NCI-H460 (cell line): ENCODE results near the gene PHLPP1. TPM values are rescaled to one million over a fixed set of nuclear protein-coding genes. Genes with fewer than 3 reads are reported as not detected.

ENCODE experiments used
- DNase-seq: peaks from one replicate; pipeline ENCODE4 v3.0.0-alpha.2; 2016; ENCODE audit warnings: low read depth; ENCODE audit errors: extremely low read depth
- total RNA-seq: library from RNA; depleted of rRNA; stranded (reverse); fragments of >200 nt; shearing (Covaris generic); gene quantifications from 2 replicates; pipeline ENCODE4 v1.2.3, GENCODE V29; 2014

Gene PHLPP1
- total RNA-seq, 1 experiment from 2014 or later, result 2.1 TPM

DNA sequence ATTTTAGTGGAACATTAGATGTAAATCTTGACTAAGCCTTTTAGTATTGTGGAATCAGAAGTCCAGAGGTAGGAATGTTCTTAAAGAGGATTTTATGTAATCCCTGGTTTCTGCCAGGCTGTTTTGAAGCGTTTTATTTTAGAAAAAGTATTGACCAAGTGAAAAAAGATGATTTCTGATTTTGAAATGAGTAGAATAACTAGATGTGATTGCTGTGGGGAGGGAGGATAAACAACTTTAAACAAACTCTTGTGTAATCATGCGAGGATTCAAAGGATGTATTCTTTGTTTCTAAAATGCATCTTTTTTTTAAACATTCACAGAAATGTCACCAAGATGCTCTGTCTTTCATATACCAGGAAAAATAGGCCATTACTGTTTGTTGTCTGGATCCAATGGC lies 53.9 kb downstream of the PHLPP1 start:
- no peak for DNase-seq

DNA sequence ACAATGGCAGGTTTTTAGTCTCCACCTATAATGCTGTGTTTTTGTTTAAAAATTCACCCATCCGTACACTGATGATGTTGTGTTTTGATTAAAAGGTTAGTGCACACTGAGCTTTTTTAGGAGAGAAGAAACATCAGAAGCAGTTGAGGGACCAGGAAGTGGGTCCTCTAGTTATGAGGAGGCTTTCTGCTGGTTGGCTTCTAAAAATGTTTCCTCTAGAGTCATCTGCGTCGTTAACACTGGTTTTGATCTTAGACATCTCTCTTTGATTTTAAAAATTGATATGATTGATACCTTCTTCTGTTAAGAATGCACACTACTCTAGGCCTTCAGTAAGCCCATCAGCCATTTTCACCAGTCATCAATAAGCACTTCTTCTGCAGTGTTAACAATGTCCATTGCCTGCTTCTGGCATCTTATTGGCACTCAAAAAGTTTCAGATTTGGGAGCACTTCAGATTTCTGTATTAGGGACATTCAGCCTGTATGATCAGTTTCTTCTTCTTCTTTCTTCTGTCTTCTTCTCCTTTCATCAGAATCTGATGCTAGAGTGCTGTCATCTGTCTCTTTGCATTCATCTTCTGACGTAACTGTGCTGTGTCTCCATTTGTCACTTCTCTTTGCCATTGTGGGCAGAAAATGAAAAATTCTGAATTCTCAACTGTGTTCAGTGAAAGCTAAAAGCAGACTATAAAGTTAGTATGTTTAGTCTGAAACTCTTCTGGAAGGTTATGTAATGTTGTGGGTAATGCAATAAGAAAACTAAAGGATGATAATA lies 56.3 kb downstream of the PHLPP1 start:
- no peak for DNase-seq

DNA sequence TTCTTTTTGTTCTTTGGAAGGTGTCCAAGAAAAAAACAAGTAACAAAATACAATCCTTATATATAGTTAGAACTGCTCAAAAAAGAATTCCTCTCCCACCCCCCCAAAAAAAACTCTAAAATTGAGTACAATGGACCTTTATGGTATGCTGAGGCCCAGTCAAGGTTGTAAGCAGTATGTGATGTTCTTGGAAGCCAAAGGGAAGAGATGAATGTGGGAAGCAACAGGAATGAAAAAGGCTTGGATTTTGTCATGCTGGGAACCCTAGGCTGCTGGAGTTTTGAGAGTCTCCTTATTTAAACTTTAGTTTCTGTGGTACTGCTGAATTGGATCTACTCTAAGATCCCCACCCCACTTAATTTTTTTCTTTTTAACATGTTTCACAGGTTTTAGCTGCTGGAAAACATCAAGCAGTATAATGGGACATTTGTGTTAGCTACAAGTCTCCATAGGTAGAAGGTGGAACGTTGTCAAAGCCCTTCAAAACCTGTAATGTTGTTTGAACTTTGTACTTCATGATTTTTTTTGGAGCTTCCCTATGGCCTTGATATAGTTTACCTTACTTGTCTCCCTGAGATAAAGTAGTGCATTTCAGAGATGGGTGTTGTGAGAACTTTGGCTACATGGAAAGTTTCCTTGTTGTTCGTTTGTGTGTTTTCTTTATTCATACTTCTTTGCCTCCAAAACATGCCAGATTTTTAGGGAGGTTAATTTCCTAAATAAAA lies 57.7 kb downstream of the PHLPP1 start:
- DNase-seq, result no peak

DNA sequence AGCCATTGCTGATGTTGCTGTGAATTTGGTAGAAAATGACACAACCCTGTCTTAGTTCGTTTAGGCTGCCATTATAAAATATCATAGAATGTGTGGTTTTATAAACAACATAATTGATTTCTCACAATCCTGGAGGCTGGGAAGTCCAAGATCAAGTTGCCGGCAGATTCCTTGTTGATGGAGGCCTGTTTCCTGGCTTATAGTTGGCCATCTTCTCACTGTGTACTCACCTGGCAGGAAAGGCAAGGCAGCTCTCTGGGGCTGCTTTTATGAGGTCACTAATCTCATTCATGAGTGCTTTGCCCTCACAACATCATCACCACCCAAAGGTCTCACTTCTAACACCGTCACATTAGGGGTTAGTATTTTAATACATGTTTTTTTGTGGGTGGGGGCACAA lies 58.4 kb downstream of the PHLPP1 start:
- DNase-seq, result no peak

DNA sequence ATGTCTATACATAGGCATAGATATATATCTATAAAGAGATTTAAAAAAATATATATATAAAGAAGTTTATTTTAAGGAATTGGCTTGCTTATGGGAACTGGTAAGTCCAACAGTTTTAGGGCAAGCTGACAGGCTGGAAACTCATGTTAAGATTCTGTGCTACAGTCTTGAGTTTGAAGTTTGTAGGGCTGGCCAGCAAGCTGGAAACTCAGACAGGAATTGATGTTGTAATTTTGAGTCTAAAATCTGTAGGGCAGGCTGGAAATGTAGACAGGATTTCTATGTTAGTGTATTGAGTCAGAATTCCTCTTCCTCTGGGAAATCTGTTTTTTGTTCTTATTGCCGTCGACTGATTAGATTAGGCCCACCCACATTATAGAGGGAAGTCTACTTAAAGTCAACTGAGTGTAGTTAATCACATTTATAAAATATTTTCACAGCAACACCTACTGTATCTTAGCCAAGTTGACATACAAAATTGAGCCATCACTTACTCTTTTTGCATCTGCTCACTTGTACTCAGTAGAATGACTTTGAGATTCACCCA lies 60.8 kb downstream of the PHLPP1 start:
- DNase-seq, result no peak

DNA sequence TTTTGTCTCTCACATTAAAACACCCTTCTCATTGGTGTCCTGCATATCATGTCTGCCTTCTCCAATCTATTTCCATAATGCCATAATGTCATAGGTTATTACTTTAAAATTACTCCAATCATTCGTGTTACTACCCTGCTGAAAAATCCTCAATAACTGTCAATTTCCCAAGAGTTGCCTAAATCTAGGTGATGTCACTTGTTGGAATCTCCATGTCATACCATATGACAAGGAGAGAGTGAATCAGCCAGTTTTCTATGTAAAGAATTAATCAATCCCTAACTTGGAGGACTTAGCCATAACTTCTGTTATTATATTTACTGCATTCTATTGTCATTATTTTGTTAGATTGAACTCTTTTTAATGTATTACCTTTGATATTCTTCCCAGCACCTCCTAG lies 62.5 kb downstream of the PHLPP1 start:
- DNase-seq, result no peak

DNA sequence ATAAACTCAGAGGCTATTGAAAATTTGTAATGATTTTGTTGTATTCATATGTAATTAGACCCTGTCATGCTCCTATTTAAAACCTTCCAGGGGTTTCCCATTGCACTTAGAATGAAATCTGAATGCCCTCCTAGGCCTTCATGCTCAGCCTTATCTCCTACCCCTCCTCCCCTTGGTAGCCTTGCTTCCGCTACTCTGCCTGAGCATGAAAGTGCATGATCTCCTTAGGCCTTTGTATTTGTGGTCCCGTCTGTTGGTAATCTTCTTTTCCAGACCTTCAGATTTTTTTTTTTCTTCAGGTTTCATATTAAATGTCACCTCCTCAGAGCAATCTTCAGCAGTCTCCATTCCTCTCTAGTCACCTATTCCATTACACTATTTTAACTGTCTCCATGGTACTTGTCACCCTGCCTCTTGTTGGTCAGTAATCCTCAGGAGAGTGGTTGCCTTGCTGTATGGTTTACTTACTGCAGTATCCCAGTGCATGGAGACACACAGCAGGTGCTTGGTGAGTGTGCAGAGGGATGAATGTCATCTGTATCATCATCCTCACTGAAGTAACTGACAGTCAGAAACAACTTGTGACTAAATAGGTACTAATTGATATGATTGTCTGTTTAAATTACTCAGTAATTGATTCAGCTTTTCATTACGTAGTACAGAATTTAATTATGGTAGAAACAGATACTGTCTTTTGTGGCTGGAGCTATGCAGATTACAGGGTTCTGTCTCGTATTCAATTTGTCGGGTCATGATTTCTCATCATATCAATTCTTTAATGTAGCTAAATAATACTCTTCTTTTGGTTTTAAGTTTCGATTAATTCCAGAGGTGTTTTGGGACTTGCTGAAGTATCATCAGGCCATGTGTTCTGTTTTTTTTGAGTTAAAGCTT lies 63.9 kb downstream of the PHLPP1 start:
- DNase-seq, result no peak

DNA sequence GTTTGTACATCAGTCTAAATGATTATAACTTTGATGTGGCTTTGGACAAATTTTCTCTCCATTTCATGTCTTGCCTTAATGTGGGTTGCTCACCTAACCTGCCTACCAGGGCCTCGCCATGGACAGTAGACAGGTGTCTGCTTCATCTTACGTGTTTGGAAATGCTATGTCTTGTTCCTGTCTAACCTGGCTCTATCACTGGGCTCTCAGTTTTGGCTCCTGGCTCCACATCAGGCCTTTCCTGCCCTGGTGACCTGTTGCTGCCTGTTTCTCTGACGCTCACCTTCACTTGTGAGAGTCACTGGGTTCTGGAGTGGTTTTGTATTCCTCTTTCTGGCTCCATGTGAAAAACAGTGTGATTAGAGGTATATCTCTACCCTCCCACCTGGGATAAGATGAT lies 65.9 kb downstream of the PHLPP1 start:
- DNase-seq, result no peak

DNA sequence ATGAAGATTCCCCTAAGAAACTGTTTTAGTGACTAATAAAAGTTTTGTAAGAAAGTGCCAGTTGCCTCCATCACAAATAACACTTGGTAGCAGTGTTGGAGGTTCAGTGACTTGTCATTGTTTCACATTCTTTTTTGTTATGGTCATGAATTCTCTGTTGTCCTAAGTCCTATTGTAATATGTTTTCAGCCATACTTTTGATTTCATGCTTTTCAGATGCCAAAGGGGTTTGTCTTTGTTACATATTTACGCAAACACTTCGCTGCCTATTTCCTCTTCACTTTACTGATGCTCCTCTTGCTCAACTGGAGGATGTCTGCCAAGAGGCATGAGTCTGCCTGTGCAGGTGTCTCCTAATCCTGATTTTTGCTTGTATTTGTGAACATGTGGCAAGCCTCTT lies 66.6 kb downstream of the PHLPP1 start:
- no peak for DNase-seq

DNA sequence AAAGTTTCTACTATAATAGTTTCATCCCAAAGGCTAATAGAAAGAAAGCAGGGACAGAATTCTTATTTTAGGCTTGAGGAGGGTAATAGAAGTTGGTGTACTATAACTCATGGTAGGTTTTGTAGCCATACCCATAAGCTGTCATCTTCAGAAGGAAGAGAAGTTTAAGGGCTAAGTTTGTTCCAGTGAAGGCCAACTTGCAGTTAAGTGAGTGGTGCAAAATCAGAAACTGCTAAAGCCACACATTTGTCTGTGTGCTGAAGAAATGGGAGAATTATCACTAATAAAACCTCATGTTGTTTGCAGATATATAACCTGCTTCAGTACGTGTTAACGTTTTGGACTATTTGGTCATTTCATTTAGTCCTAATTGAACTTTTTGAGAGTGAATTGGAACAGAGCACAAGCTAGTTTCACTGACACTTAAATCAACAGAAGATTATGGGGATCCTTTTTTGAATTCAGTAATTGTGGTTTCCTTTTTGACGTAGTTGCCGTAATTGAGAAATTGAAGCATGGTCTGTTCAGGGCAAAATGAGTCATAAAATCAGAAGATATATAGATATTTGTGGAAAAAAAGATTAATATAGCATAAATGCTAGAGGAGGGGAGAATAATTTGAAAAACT lies 69.1 kb downstream of the PHLPP1 start:
- no peak for DNase-seq

DNA sequence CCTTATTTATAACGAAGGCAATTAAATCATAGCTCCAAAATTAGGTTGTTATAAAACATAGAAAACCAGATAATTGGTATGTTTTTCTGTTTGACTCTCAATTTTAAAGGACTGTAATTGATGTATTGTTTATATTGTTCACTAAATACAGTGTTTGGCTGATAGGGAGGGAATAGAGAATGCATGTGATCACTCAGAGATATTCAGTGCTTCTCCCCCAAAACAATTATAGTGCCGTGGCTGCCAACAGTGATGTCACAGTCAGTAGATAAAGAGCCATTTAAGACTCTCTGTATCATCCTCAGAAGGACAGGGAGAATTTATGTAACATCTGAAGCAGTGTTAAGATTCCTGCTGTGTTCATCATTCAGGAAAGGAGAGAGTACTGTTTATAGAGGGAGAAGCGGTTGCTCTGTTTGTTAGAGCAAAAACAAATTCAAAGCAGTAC lies 69.6 kb downstream of the PHLPP1 start:
- no peak for DNase-seq

DNA sequence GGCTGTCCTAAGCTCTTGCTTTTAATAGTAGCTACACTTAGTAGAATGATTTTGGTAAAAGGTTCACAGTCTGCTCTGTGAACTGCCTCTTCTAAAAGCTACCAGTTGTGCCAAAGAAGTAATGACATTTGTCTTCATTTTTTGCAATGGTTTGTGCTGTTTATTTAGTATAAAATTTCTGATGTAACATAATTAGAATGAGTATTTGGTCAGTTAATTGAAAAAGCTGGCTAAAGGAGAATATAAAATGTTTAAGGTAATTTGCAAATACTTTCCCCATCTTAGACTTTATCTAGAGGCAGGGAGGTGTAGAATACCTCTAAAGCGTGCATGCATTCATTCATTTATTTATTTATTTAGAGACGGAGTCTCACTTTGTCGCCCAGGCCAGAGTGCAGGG lies 71.3 kb downstream of the PHLPP1 start:
- DNase-seq, result no peak

DNA sequence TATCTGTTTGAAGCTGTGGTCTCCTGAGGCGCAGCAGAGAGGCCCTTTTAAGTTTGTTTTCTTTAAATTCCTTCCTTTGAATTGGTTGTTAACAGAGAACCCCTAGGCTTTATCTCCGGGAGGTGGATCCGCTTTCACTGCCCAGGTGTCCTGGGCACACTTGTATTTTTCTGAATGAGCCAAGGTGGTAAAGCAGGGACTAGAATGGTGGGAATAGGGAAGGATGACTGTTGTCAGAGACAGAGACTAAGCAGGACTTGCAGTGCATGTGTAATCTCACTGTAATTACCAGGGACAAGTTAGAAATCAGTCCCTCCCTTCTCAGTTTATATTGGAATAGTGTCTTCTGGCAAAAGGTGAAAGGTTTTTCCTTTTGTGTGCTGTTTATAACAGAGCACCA lies 72.8 kb downstream of the PHLPP1 start:
- DNase-seq, result no peak

DNA sequence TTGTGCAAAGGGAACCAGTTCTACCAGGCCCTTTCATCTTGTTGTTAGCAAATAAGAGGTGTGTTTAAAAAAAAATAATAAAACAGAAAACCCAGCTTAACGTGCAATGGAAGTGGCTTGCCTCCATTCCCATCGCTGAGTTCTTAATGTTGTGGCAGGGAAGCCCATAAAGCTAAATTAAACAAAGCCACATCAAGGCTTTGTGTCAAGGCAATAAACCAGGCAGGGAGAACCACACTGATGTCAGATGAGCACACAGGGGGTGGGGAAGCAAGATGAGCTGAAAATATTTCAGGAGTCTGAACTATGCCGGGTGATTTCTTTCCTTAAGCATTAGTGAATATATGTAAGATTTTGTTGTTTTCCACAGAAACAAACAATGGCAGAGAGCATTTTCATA lies 73.5 kb downstream of the PHLPP1 start:
- no peak for DNase-seq

DNA sequence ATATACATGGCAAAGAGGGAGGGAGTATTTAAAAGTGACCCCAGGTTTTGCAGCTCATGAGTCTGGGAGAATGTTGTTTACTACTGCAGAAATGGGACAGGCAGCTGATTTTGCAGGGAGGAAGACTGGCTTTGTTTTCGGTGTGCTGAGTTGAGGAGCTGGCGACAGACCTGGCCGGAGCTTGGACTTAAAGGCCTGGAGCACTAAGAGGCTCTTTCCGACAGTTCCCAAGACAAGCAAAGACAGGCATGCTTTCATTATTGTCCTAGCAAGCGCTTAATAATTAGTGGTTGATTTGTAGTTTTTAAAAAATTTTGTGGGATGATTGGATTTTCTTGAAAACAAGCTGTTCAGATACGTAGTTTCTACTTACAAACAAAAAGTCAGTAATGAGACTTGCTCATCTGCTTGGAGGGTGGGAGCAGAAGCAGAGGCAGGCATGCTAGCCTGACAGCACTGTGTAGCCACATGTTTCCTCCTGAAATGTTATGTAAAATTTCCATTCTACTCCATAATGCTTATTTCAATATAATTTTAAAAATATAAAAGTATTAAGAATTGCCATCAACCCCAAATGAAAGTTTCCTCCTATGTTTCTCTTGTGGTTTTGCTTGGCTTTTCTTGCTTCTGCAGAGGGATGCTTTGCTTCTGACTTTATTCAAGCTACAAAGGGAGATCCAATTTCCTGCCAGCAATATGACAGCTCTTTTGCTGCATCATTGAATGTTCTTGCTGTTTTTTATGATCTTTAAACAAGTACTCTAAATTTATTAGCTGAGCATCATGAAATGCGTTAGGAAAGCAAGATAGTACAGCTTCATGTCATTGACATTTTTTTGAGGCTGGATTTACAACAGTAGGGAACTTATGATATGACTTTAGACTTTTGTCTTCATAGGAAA lies 75.8 kb downstream of the PHLPP1 start:
- no peak for DNase-seq

DNA sequence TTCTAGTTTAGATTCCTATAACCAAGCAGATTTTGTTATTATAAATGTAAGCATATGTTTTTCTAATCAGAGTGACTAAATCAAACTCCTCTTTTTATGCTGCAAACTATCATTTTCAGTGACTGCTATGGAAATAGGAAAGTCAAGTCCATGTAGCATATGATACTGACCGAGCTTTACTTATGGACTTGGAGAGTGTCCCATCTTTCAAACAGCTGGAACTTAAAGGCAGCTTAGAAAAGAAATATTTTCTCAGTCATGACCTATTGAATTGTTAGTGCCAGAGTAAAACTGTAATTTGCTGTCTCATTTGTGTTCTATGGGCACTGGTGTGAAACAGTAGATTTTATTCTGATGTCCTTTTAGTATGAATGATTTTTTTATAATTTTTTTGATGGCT lies 76.7 kb downstream of the PHLPP1 start:
- DNase-seq, result no peak

DNA sequence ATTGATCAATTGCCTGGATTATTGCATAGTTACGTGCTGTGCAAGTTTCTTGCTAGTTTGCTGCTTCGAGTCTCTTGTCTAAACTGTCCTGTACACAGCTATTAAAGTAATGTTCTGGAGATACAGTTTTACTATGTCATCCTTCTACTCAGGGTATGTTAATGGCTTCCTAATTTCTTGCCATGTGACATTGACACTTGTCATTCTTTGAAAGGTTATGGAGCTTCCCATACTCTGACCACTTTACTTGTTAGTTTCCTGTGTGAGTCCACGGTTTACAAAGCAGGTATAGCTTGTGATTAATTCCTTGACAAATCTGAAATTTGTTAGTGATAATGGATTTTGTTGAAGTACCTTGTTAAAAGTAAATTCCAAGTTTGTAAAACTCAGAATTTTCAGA lies 80.5 kb downstream of the PHLPP1 start:
- no peak for DNase-seq

DNA sequence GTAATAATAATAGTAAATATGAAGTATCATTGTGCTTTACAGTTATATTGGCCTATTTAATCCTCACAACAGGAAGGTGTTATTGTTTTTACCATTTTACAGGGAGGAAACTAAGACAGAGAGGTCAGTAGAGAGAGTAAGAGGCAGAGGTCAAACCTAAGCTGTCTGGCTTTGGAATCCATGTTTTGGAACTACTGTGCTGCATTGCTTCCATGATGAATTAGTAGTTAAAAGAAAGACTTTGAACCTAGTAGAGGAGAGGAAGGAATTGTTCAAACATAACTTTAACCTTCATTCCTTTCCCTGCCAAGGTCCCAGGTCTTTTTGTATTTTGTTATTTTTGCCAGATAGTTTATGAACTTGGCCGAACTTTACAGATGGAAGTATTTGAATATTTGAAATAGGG lies 80.9 kb downstream of the PHLPP1 start:
- DNase-seq, result no peak

DNA sequence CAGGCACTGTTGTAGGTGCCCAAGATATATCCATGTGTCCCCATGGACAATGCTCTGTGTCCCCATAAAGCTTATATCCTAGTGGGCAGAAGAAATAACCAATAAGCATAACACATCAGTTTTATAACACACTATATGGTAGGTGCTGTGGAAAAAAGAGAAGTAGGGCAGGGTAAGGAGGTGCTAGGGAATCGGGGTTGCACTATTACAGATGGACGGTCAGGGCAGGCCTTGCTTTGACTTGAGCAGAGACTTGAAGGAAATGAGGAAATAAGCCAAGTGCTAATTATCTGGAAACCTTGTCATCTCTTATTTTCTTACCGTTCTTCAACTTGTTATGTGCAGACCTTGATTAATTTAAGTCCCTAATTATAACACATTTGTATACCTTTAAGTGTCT lies 82.0 kb downstream of the PHLPP1 start:
- DNase-seq, result no peak

DNA sequence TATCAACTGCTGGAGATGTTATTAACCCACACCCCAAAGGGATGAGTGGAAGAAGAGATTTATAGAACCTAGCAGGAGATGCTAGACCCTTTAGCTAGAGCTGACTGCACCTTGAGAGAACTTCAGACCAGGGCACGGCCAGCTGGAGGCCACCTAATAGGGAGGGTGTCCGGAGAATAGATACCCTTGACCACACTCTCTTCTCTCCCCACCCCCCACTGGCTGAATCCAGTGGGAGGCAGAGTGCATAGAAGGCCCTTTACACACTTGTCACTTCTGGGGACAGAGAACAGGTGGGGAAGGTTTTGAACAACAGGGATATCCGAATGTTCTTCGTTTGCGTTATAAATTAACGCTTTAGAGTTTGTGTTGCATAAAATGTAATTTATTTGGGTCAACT lies 84.6 kb downstream of the PHLPP1 start:
- DNase-seq, result no peak
